A204.1 (cell line): ENCODE measurements around the gene PPARGC1A.

ENCODE experiments used
- FAIRE-seq: peaks from 2 replicates; lab custom pipeline; 2012; peaks lifted over from hg19 to GRCh38; lab: Jason Lieb, UNC

PPARGC1A gene

GRCh38 chr4:23770011-23770410 is 119.8 kb downstream of the PPARGC1A start:
- FAIRE-seq, result no peak

DNA sequence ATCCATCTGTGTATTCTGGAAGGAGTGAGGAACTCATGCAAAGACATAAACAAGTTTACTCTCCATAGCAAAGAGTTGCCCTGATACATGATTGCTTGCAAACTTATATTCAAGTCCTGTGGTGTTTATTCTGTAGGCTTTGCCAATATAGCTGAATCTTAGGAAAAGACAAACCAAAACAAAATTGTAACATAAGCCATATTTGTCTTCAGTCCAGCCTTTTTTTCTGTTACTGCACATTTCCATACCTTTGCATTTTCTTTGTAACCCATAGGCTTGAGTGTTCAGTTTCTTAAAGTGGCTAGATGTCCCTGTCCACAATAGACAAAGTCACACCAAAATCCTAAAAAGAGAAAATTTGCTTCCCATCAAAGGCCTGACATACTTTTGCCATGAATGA is 120.4 kb downstream of the PPARGC1A start:
- FAIRE-seq, result no peak

DNA sequence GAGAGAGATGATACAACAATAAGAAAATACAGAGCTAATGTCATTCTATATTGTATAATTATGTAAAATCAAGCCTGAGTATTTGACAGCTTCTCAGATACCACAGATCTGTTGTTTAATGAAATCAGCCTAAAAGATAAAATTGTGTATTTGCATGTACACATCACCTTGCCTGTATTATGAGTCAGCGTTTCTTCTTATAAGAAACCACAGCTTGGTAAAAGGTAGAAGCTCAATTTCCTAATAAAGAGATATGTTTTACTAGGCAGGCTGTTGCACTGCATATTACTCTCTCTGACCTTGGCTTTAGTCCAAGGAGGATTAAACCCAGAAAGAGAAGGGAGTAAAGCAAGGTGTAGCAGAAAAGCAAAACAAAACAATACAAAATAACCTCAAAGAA is 121.3 kb downstream of the PPARGC1A start:
- FAIRE-seq, result no peak

GRCh38 chr4:23766344-23766743 is 123.5 kb downstream of the PPARGC1A start:
- no peak for FAIRE-seq

- no peak for FAIRE-seq
These were observed 126.3 kb downstream of the PPARGC1A start for GRCh38 chr4:23763559-23763958.

DNA sequence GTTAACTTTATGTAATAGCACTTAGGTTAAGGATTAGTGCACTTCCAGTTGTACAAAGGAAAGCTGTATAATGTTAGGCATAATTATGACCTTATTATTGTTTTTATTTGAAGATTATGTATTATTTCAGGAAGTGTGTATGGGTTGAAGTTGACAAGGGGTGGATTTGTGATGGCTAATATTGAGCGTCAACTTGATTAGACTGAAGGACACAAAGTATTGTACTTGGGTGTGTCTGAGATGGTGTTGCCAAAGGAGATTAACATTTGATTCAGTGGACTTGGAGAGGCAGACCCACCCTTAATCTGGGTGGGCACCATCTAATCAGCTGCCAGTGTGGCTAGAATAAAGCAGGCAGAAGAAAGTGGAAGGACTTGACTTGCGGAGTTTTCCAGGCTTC is 127.3 kb downstream of the PPARGC1A start:
- FAIRE-seq, result no peak

DNA sequence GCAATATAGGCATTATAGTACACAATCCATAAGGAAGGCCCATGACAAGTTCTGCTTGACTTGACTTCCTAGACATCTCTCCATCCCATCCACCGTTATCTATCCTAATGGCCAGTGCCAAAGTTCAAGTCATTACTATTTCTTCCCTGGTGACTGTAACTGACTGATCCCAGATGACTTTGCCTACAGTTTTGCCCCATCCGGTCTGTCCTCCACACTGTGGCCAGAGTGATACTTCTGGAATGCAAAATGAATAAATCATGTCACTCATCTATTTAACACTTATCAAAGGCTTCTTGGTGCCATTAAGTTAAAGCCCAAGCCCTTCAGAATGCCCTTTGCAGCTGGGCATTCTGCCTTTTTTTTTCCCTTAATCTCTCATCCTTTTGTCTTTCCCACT is 130.8 kb downstream of the PPARGC1A start:
- FAIRE-seq, result no peak

- FAIRE-seq, result no peak
These were observed 135.2 kb downstream of the PPARGC1A start for GRCh38 chr4:23754688-23755087.

- no peak for FAIRE-seq
These were observed 139.7 kb downstream of the PPARGC1A start for GRCh38 chr4:23750125-23750524.

DNA sequence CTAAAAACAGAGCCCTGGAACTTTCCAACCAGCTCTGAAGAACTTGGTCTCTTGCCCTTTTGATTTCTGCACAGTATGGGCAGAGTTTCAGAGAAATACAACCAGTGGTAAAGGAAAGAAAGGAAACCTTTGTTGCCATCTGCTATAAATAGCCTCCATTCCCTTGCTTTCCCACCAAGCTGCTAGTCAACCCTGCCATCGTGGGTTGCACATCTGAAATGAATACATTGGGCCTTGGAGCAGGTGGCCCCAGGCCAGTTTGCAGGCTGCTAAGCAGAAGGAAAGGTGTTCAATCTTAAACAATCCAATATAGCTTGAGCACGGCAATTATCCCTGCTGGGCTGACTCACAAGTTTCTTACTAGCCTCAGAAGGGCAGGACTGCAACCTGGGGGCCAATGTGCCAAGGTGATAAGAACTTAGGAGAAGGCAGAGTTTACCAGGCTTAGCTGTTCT is 142.5 kb downstream of the PPARGC1A start:
- FAIRE-seq, result no peak

- FAIRE-seq, result no peak
These were observed 143.2 kb downstream of the PPARGC1A start for GRCh38 chr4:23746672-23747071.

DNA sequence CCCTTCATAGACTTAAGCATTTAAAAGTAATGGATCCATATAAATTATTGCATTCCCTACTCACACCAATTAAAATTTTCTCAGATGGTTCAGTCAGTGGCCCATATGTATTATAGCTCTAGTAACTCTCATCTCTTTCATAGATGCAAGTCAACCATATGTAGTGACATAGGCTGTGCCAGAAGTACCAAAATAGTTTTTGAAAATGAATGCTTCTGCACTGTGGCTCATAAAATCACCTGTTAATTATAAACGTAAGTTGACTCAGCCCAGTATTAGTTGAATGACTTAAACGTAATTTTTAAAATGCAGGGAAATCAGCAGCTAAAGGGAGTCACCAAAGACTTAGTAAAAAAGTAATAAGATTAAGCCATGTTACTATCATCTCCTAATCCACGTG is 143.8 kb downstream of the PPARGC1A start:
- no peak for FAIRE-seq

- no peak for FAIRE-seq
These were observed 144.5 kb downstream of the PPARGC1A start for GRCh38 chr4:23745377-23745776.
